ENCODE data around the gene MUC3A. TPM values are rescaled to one million over a fixed set of nuclear protein-coding genes. Genes with fewer than 3 reads are reported as not detected.
A peak's percentile ranks its signal among the peaks of the same experiment; 100 is the strongest.
"Not testable (repeated sequence)": the region's sequence is repeated elsewhere in the genome, so short reads cannot be mapped to it uniquely, and the experiment has no call there.

Gene MUC3A
- total RNA-seq, 2 donors from 2014 or later = 0.52 to 3.0 TPM

GRCh38 chr7:100911484-100911883, 37.9 kb upstream of the MUC3A start:
- no peak for DNase-seq
- Histone ChIP-seq H3K27me3 (no peaks in the 10 kb centered on the region), H3K4me1 (peaks cover 19% of the 10 kb centered on the region), H3K36me3 (replicated peaks in 1 of 2; ENCODE audit: insufficient read depth in 1 of 2, low read depth in 2 of 2) (no peaks in the 10 kb centered on the region), H3K9me3 (no peaks in the 10 kb centered on the region), H3K4me3 (no peak overlapping the region), H3K27ac (no peak overlapping the region)
- no peak for TF ChIP-seq POLR2A (IDR thresholded peaks at IDR 0.05)
- TF ChIP-seq, protein P1, sequence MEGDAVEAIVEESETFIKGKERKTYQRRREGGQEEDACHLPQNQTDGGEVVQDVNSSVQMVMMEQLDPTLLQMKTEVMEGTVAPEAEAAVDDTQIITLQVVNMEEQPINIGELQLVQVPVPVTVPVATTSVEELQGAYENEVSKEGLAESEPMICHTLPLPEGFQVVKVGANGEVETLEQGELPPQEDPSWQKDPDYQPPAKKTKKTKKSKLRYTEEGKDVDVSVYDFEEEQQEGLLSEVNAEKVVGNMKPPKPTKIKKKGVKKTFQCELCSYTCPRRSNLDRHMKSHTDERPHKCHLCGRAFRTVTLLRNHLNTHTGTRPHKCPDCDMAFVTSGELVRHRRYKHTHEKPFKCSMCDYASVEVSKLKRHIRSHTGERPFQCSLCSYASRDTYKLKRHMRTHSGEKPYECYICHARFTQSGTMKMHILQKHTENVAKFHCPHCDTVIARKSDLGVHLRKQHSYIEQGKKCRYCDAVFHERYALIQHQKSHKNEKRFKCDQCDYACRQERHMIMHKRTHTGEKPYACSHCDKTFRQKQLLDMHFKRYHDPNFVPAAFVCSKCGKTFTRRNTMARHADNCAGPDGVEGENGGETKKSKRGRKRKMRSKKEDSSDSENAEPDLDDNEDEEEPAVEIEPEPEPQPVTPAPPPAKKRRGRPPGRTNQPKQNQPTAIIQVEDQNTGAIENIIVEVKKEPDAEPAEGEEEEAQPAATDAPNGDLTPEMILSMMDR (IDR thresholded peaks at IDR 0.05) = no peak
- intact Hi-C loops (cut with DNase I) = no loop called here
- 58 to 74% methylated on average over 3 of the region's 3 CpGs for WGBS, 2 donors
- ATAC-seq = no peak

DNA sequence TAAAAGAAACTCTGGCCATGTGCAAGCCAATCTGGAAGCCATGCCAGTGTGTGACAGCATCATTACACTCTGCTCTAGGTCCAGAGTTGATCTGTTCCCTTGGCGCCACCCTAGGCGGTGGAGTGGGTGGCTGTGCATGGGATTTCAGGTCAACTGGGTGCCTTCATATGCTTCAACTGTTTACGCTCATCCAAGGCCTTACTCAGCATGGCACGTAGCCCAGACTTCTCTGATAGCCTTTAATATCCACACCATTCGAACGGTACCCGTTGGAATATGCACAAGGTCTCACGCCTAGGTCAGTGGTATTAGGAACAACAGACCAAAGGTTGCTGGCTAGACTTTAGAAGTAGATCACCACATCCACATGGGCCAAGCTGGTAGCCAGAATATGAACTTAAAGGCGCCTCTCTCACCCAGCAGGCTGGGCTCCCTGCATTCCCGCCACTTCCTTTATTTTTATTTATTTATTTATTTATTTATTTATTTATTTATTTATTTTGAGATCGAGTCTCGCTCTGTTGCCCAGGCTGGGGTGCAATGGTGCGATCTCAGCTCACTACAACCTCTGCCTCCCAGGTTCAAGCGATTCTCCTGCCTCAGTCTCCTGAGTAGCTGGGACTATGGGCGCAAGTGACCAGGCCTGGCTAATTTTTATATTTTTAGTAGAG, 35.0 kb upstream of the MUC3A start:
- TF ChIP-seq, protein P1 (IDR thresholded peaks at IDR 0.05) = peak in 1 of 7 experiments; percentile 9
- no peak for TF ChIP-seq POLR2A (IDR thresholded peaks at IDR 0.05)
- peak overlapping the region in 2 of 4 donors; percentile 41 to 56 for H3K27ac ChIP-seq
- 60 to 61% methylated on average over 15 of the region's 15 CpGs for WGBS, 2 donors
- no peak overlapping the region for H3K4me3 ChIP-seq
- H3K27me3 ChIP-seq = no peaks in the 10 kb centered on the region
- intact Hi-C loops (cut with DNase I) = no loop called here
- DNase-seq (peak; percentile 72 to 89 (median 86)), ATAC-seq (peak; percentile 83)
- no peaks in the 10 kb centered on the region for H3K9me3 ChIP-seq
- peaks cover 19% of the 10 kb centered on the region for H3K4me1 ChIP-seq
- no peaks in the 10 kb centered on the region for H3K36me3 ChIP-seq (replicated peaks in 1 of 2; ENCODE audit: insufficient read depth in 1 of 2, low read depth in 2 of 2)

DNA sequence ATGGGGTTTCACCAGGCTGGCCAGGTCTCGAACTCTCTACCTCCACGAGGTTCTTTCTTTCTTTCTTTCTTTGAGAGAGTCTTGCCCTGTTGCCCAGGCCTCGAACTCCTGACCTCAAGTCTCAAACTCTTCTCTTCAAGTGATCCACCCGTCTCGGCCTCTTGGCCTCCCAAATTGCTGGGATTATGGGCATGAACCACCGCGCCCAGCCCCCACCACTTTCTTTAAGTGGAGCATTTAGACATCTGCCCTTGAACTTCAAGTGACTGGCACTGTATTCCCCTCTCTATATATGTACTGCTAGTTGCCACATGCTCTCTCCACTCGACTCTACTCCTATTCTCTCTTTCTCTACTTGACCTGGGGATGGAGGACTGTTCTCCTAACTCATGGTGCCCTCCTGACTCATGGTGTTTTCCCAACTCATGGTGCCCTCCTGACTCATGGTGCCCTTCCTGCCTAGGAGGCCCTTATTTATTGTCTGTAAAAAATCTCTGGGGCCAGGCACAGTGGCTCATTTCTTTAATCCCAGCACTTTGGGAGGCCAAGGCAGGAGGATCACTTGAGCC, 34.4 kb upstream of the MUC3A start:
- ATAC-seq (no peak), DNase-seq (no peak)
- TF ChIP-seq, protein P1 (IDR thresholded peaks at IDR 0.05) = no peak
- TF ChIP-seq POLR2A (IDR thresholded peaks at IDR 0.05) = no peak
- Histone ChIP-seq H3K27ac (no peak overlapping the region), H3K4me1 (peaks cover 19% of the 10 kb centered on the region), H3K27me3 (no peaks in the 10 kb centered on the region), H3K36me3 (replicated peaks in 1 of 2; ENCODE audit: insufficient read depth in 1 of 2, low read depth in 2 of 2) (no peaks in the 10 kb centered on the region), H3K4me3 (no peak overlapping the region), H3K9me3 (no peaks in the 10 kb centered on the region)
- intact Hi-C loops (cut with DNase I) = no loop called here
- WGBS, 2 donors = 87 to 88% methylated on average over 8 of the region's 8 CpGs

- ATAC-seq; H3K4me3 ChIP-seq; intact Hi-C loops (cut with DNase I); H3K36me3 ChIP-seq (replicated peaks in 1 of 2; ENCODE audit: insufficient read depth in 1 of 2, low read depth in 2 of 2); H3K4me1 ChIP-seq; H3K27me3 ChIP-seq; H3K27ac ChIP-seq; DNase-seq; H3K9me3 ChIP-seq: not testable (repeated sequence)
- WGBS, 2 donors = 82 to 88% methylated on average over 5 of the region's 5 CpGs
These were observed 30.0 kb upstream of the MUC3A start for GRCh38 chr7:100919335-100919734.

- H3K27me3 ChIP-seq; H3K9me3 ChIP-seq; H3K4me3 ChIP-seq; DNase-seq; intact Hi-C loops (cut with DNase I); ATAC-seq; H3K4me1 ChIP-seq; H3K36me3 ChIP-seq (replicated peaks in 1 of 2; ENCODE audit: insufficient read depth in 1 of 2, low read depth in 2 of 2); H3K27ac ChIP-seq: not testable (repeated sequence)
- WGBS, 2 donors = 64 to 68% methylated on average over 9 of the region's 9 CpGs
These were observed 29.4 kb upstream of the MUC3A start for GRCh38 chr7:100919779-100920437.

Data from body of pancreas (tissue), 4 donors.